Measurements from ENCODE around the gene UBE2Q1. TPM values are rescaled to one million over a fixed set of nuclear protein-coding genes. Genes with fewer than 3 reads are reported as not detected.
A peak's percentile ranks its signal among the peaks of the same experiment; 100 is the strongest.

Gene UBE2Q1
- 10 to 100 TPM; 63.5 to 65.2 TPM for total RNA-seq
- 128 TPM for polyA plus RNA-seq (ENCODE audit: insufficient read depth, low read depth, low replicate concordance)
- long read RNA-seq, donor 1, transcript UBE2Q1-201 (13 exons, 3,210 nt), result major isoform, 27 of 41 reads
- long read RNA-seq, donor 1, partial matches to known transcripts, result 14 of 41 reads
- long read RNA-seq, donor 1, other reads (novel, unspliced or antisense), result 0 of 41 reads
- long read RNA-seq, donor 2, transcript UBE2Q1-201 (13 exons, 3,210 nt), result major isoform, 31 of 95 reads
- long read RNA-seq, donor 2, partial matches to known transcripts, result 64 of 95 reads
- long read RNA-seq, donor 2, other reads (novel, unspliced or antisense), result 0 of 95 reads

DNA sequence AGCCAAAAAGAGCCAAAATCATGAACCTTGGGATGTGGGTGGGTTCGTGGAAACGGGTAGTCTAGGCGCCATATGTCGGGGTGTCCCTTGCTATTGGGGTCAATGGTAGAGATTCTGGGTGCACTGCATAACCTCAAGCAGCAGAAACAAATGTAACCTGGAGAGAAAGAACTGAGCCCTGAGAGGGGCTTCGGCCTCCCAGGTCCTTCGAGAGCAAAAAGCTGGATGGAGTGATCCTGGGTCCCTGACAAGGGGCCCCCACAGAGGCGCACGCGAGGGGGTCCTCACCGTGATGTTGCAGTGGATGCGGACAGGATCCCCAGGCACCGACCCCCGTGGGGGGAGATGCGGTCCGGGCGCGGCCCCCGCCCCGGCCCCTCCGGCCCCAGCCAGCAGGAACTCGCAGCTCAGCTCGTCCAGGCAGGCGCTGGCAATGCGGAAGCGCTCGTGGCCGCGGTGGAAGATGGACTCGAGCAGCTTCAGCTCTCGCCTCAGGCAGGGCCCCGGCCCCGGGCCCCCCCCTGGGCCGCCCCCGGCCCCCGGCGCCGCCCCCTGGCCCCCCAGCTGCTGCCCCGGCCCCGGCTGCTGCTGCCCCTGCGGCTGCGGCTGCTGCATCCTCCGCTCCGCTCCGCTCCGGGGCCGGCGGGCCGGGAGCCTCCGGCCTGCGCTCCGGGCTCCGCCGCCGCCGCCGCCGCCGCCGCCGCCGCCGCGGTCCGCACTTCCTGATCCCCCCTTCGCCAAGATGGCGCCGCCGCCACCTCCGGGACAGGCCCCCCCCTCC lies at the start of gene UBE2Q1:
TSS of gene UBE2Q1 (minus strand) at position 724 of the 781 bp plus-strand sequence. CDS start at position 615, 109 bp downstream.
- Histone ChIP-seq H3K9me3 (no peaks in the 10 kb centered on the region), H3K27me3 (no peaks in the 10 kb centered on the region), H3K27ac (peak within 1 kb of the TSS; percentile 87), H3K4me3 (peak within 1 kb of the TSS; percentile 82 to 83), H3K4me1 (peaks cover 17% of the 10 kb centered on the region), H3K36me3 (ENCODE audit: low read depth, missing control alignments) (no peaks in the 10 kb centered on the region)
- no peak for TF ChIP-seq POLR2A (IDR thresholded peaks at IDR 0.05)
- TF ChIP-seq, protein P1, sequence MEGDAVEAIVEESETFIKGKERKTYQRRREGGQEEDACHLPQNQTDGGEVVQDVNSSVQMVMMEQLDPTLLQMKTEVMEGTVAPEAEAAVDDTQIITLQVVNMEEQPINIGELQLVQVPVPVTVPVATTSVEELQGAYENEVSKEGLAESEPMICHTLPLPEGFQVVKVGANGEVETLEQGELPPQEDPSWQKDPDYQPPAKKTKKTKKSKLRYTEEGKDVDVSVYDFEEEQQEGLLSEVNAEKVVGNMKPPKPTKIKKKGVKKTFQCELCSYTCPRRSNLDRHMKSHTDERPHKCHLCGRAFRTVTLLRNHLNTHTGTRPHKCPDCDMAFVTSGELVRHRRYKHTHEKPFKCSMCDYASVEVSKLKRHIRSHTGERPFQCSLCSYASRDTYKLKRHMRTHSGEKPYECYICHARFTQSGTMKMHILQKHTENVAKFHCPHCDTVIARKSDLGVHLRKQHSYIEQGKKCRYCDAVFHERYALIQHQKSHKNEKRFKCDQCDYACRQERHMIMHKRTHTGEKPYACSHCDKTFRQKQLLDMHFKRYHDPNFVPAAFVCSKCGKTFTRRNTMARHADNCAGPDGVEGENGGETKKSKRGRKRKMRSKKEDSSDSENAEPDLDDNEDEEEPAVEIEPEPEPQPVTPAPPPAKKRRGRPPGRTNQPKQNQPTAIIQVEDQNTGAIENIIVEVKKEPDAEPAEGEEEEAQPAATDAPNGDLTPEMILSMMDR (IDR thresholded peaks at IDR 0.05), result no peak
- 0% methylated on average over 6 to 55 of the region's 69 CpGs for WGBS, 2 donors
- peak; percentile 50 for DNase-seq
- intact Hi-C loops (cut with DNase I; ENCODE audit: low total_unique reads), result no loop called here

DNA sequence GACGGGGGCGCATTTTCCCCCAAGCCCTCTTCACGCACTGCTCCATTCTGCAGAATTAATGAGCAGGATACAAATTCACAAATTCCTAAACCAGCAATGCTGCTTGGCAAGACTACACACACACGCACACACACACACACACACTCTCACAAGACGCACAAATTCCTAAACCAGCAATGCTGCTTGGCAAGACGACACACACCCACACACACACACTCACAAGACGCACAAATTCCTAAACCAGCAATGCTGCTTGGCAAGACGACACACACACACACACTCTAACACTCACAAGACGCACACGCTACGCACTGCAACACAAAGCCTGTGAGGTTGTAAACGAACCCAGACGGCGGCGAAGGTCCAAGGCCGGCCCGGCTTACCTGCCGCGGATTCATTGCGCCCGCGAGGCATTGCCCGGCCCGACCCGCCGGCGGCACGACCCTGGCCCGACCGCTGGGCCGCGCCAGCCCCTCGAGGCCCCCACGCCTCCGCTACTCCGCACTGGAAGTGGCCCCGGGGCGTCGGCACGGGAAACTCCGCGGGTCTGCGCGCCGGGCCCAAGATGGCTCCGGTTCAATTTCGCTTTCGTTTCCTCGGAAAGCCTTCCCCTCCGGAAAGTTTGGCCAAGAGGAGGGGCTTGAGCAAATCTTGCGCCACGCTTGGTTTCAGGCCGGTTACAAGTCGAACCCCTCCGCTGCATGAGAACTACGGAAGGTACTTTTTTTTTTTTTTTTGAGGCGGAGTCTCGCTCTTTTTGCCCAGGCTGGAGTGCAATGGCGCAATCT lies 49.3 kb upstream of the UBE2Q1 start, which contains the start of gene ADAR:
TSS of gene ADAR (minus strand) at position 578 of the 788 bp plus-strand sequence. CDS start at position 398, 180 bp downstream.
- Histone ChIP-seq H3K4me1 (peaks cover 34% of the 10 kb centered on the region), H3K9me3 (no peaks in the 10 kb centered on the region), H3K27me3 (no peaks in the 10 kb centered on the region), H3K4me3 (peak within 1 kb of the TSS; percentile 85 to 92), H3K27ac (peak within 1 kb of the TSS; percentile 97 to 98), H3K36me3 (ENCODE audit: low read depth, missing control alignments) (no peaks in the 10 kb centered on the region)
- intact Hi-C loops (cut with DNase I; ENCODE audit: low total_unique reads), result no loop called here
- no peak for TF ChIP-seq POLR2A (IDR thresholded peaks at IDR 0.05)
- TF ChIP-seq, protein P1 (IDR thresholded peaks at IDR 0.05), result no peak
- WGBS, 2 donors, result 0 to 1% methylated on average over 27 to 57 of the region's 59 CpGs
- DNase-seq, result peak; percentile 94

DNA sequence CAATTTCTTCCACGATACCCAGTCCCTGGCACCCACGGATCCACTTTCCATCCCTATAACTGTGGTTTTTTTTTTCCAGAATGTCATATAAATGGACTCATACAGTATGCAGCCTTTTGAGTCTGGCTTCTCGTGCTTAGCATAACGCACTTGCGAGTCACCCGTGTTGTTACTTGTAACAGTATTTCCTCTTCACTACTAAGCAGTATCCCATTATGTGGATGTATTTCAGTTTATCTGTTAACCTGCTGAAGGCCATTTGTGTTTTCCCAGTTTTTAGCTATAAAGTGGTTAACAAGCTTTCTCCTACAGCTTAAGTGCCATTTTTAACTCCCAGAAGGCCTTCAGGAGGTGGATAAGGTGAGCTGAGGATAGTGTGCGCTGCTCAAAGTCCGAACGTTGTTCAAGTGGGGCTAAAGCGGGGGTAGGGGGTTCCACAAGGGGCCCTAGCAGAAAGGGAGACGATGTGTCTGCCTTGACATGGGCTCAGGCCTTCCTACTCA lies 48.7 kb upstream of the UBE2Q1 start:
- TF ChIP-seq POLR2A (IDR thresholded peaks at IDR 0.05), result no peak
- TF ChIP-seq, protein P1 (IDR thresholded peaks at IDR 0.05), result no peak
- Histone ChIP-seq H3K4me3 (peak overlapping the region; percentile 85 to 92), H3K36me3 (ENCODE audit: low read depth, missing control alignments) (no peaks in the 10 kb centered on the region), H3K4me1 (peaks cover 40% of the 10 kb centered on the region), H3K27ac (peak overlapping the region; percentile 97 to 98), H3K27me3 (no peaks in the 10 kb centered on the region), H3K9me3 (no peaks in the 10 kb centered on the region)
- no peak for DNase-seq
- intact Hi-C loops (cut with DNase I; ENCODE audit: low total_unique reads), result no loop called here
- WGBS, 2 donors, result 1 to 3% methylated on average over 11 of the region's 11 CpGs

DNA sequence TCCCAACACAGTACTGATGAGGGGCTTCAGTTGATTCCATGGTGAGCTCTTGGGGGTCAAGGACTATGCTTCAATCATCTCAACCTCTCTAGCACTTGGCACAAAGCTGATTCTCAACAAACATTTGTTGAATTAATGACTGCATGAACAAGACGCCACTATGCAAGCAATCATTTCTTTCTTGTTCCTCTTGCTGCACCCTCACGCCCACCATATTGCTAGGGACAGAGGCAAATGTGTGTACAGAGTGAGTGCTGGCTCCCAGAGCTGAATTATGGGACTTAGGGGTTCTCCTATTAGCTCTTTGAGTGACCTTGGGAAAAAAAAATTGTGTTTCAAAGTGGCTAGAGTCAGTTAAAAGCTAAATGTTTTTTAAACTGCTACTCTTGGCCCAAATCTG lies 47.1 kb upstream of the UBE2Q1 start:
- TF ChIP-seq POLR2A (IDR thresholded peaks at IDR 0.05), result no peak
- TF ChIP-seq, protein P1 (IDR thresholded peaks at IDR 0.05), result no peak
- 57 to 69% methylated on average over 2 of the region's 2 CpGs for WGBS, 2 donors
- H3K4me1 ChIP-seq, result peaks cover 43% of the 10 kb centered on the region

More for the DNA sequence above, 47.1 kb upstream of the UBE2Q1 start:
- Histone ChIP-seq H3K27me3 (no peaks in the 10 kb centered on the region), H3K27ac (no peak overlapping the region), H3K9me3 (no peaks in the 10 kb centered on the region), H3K36me3 (ENCODE audit: low read depth, missing control alignments) (no peaks in the 10 kb centered on the region), H3K4me3 (no peak overlapping the region)
- no peak for DNase-seq
- intact Hi-C loops (cut with DNase I; ENCODE audit: low total_unique reads), result no loop called here

Measured in testis (tissue), 5 donors.